ENCODE results near the gene ABHD10. TPM values are rescaled to one million over a fixed set of nuclear protein-coding genes. Genes with fewer than 3 reads are reported as not detected.

The ABHD10 gene
- total and polyA plus RNA-seq, 10 of the 15 experiments (the other 5 are each of a cell fraction or from before 2014, with no cell fraction given) = 12.3 to 51.0 (median 28.9) TPM

DNA sequence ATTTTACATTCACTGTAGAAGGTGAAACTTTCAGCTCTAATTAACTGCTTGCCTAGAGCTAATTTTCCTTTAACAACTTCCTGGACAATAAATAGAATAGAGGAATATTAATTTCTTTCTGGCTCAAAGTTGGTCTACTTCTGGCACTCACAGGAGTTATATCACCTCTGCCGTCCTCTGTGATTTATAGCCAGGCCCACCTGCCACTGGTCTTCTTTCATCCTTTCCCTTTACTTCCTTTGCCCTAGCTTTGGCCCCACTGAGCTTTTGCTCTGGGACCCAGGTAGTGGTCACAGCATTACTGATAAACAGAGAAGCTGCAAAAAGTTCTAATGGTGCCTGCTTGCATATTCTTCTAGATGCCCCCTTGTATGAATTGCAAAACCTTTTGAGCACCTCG is 49.3 kb upstream of the ABHD10 start:
- SMC1A ChIA-PET (ENCODE audit: uncharacterized antibody, unreplicated experiment) = interaction anchor here (0.7 to 1.3 kb wide), 3 partner anchors 25 to 1407 kb away, joined by 3 to 4 read pairs (median 3); no protein-coding TSS in a partner anchor
- no peaks in the 10 kb centered on the region for H3K4me1 ChIP-seq (ENCODE audit: control insufficient read depth, insufficient read depth, low read length)
- no peak overlapping the region for H3K27ac ChIP-seq (ENCODE audit: control insufficient read depth, insufficient read depth)
- 51% methylated on average over 2 of the region's 2 CpGs for WGBS (ENCODE audit: insufficient coverage, insufficient replicate concordance, low lambda C conversion rate, missing lambda C conversion rate)
- BruUV-seq (replicated peaks) = no TSS peak
- intact Hi-C loops (cut with micrococcal nuclease; ENCODE audit: unreplicated experiment) = no loop called here
- H3K27me3 ChIP-seq (replicated peaks in 1 of 2; ENCODE audit: control insufficient read depth in 2 of 2, insufficient read depth in 2 of 2, low read length in 1 of 2) = no peaks in the 10 kb centered on the region
- in situ Hi-C loops (cut with MboI) = no loop called here
- DNase-seq (ENCODE audit: low read depth, low spot score) = no peak
- no peaks in the 10 kb centered on the region for H3K36me3 ChIP-seq (ENCODE audit: control insufficient read depth in 2 of 2, insufficient read depth in 2 of 2, low read length in 1 of 2)
- no peaks in the 10 kb centered on the region for H4K20me1 ChIP-seq (ENCODE audit: control insufficient read depth, insufficient read depth)
- POLR2A ChIA-PET = no interaction called here
- H3K4me2 ChIP-seq (ENCODE audit: control insufficient read depth, insufficient read depth) = no peak overlapping the region
- H3K9me3 ChIP-seq (replicated peaks; ENCODE audit: control insufficient read depth, insufficient read depth, low read length) = no peaks in the 10 kb centered on the region
- H3K4me3 ChIP-seq = no peak overlapping the region
- no peaks in the 10 kb centered on the region for H3K79me2 ChIP-seq (ENCODE audit: control insufficient read depth, insufficient read depth, low read length)
- RAD21 ChIA-PET (ENCODE audit: unreplicated experiment) = no interaction called here
- FAIRE-seq = no peak
- CTCF ChIA-PET = interaction anchor here (0.6 to 1.9 kb wide), 2 partner anchors 18 to 168 kb away, joined by 4 to 5 read pairs; no protein-coding TSS in a partner anchor
- no peak for ATAC-seq
- TF ChIP-seq, protein P1, sequence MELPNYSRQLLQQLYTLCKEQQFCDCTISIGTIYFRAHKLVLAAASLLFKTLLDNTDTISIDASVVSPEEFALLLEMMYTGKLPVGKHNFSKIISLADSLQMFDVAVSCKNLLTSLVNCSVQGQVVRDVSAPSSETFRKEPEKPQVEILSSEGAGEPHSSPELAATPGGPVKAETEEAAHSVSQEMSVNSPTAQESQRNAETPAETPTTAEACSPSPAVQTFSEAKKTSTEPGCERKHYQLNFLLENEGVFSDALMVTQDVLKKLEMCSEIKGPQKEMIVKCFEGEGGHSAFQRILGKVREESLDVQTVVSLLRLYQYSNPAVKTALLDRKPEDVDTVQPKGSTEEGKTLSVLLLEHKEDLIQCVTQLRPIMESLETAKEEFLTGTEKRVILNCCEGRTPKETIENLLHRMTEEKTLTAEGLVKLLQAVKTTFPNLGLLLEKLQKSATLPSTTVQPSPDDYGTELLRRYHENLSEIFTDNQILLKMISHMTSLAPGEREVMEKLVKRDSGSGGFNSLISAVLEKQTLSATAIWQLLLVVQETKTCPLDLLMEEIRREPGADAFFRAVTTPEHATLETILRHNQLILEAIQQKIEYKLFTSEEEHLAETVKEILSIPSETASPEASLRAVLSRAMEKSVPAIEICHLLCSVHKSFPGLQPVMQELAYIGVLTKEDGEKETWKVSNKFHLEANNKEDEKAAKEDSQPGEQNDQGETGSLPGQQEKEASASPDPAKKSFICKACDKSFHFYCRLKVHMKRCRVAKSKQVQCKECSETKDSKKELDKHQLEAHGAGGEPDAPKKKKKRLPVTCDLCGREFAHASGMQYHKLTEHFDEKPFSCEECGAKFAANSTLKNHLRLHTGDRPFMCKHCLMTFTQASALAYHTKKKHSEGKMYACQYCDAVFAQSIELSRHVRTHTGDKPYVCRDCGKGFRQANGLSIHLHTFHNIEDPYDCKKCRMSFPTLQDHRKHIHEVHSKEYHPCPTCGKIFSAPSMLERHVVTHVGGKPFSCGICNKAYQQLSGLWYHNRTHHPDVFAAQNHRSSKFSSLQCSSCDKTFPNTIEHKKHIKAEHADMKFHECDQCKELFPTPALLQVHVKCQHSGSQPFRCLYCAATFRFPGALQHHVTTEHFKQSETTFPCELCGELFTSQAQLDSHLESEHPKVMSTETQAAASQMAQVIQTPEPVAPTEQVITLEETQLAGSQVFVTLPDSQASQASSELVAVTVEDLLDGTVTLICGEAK (IDR thresholded peaks at IDR 0.05; ENCODE audit: borderline replicate concordance) = no peak
- TF ChIP-seq RELA (IDR thresholded peaks at IDR 0.05; ENCODE audit: borderline replicate concordance, partially characterized antibody) = no peak
- TF ChIP-seq, protein P2, sequence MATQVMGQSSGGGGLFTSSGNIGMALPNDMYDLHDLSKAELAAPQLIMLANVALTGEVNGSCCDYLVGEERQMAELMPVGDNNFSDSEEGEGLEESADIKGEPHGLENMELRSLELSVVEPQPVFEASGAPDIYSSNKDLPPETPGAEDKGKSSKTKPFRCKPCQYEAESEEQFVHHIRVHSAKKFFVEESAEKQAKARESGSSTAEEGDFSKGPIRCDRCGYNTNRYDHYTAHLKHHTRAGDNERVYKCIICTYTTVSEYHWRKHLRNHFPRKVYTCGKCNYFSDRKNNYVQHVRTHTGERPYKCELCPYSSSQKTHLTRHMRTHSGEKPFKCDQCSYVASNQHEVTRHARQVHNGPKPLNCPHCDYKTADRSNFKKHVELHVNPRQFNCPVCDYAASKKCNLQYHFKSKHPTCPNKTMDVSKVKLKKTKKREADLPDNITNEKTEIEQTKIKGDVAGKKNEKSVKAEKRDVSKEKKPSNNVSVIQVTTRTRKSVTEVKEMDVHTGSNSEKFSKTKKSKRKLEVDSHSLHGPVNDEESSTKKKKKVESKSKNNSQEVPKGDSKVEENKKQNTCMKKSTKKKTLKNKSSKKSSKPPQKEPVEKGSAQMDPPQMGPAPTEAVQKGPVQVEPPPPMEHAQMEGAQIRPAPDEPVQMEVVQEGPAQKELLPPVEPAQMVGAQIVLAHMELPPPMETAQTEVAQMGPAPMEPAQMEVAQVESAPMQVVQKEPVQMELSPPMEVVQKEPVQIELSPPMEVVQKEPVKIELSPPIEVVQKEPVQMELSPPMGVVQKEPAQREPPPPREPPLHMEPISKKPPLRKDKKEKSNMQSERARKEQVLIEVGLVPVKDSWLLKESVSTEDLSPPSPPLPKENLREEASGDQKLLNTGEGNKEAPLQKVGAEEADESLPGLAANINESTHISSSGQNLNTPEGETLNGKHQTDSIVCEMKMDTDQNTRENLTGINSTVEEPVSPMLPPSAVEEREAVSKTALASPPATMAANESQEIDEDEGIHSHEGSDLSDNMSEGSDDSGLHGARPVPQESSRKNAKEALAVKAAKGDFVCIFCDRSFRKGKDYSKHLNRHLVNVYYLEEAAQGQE (IDR thresholded peaks at IDR 0.05; ENCODE audit: low read depth, low read length) = no peak
- TF ChIP-seq, protein P3, sequence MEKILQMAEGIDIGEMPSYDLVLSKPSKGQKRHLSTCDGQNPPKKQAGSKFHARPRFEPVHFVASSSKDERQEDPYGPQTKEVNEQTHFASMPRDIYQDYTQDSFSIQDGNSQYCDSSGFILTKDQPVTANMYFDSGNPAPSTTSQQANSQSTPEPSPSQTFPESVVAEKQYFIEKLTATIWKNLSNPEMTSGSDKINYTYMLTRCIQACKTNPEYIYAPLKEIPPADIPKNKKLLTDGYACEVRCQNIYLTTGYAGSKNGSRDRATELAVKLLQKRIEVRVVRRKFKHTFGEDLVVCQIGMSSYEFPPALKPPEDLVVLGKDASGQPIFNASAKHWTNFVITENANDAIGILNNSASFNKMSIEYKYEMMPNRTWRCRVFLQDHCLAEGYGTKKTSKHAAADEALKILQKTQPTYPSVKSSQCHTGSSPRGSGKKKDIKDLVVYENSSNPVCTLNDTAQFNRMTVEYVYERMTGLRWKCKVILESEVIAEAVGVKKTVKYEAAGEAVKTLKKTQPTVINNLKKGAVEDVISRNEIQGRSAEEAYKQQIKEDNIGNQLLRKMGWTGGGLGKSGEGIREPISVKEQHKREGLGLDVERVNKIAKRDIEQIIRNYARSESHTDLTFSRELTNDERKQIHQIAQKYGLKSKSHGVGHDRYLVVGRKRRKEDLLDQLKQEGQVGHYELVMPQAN (conservative IDR thresholded peaks at IDR 0.05) = no peak
- TF ChIP-seq RCOR1 (conservative IDR thresholded peaks at IDR 0.05; ENCODE audit: low read depth, low read length) = no peak
- TF ChIP-seq GATAD2B (conservative IDR thresholded peaks at IDR 0.05; ENCODE audit: low read depth) = no peak
- TF ChIP-seq, protein P4, sequence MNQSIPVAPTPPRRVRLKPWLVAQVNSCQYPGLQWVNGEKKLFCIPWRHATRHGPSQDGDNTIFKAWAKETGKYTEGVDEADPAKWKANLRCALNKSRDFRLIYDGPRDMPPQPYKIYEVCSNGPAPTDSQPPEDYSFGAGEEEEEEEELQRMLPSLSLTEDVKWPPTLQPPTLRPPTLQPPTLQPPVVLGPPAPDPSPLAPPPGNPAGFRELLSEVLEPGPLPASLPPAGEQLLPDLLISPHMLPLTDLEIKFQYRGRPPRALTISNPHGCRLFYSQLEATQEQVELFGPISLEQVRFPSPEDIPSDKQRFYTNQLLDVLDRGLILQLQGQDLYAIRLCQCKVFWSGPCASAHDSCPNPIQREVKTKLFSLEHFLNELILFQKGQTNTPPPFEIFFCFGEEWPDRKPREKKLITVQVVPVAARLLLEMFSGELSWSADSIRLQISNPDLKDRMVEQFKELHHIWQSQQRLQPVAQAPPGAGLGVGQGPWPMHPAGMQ (IDR thresholded peaks at IDR 0.05; ENCODE audit: borderline replicate concordance) = no peak
- no peak for TF ChIP-seq TARDBP (IDR thresholded peaks at IDR 0.05; ENCODE audit: borderline replicate concordance)
- H2AFZ ChIP-seq (ENCODE audit: control insufficient read depth, low read depth, low read length) = no peak overlapping the region
- H3K9ac ChIP-seq (ENCODE audit: control insufficient read depth, insufficient read depth, low read length) = no peak overlapping the region

Data from GM12878 (cell line).